Activated naive CD4-positive, alpha-beta T cell treated with anti-CD3 and anti-CD28 coated beads, Interleukin-2, amount 50 U/mL, for 24 hours (primary cell): ENCODE measurements around the gene PRKAR1B.

Experiments used
- H3K27ac Mint-ChIP-seq: one replicate; pipeline ENCODE4 v1.8.0; 2021; ENCODE audit warnings: mild to moderate bottlenecking, mixed read lengths
- H3K27me3 Mint-ChIP-seq: one replicate; pipeline ENCODE4 v1.8.0; 2021; ENCODE audit warnings: mixed read lengths
- H3K36me3 Mint-ChIP-seq: one replicate; pipeline ENCODE4 v1.8.0; 2021; ENCODE audit warnings: mixed read lengths
- H3K4me1 Mint-ChIP-seq: one replicate; pipeline ENCODE4 v1.8.0; 2021; ENCODE audit warnings: mixed read lengths
- H3K4me3 Mint-ChIP-seq: one replicate; pipeline ENCODE4 v1.8.0; 2021; ENCODE audit warnings: mild to moderate bottlenecking, mixed read lengths
- H3K9me3 Mint-ChIP-seq: one replicate; pipeline ENCODE4 v1.8.0; 2021; ENCODE audit warnings: mixed read lengths

PRKAR1B gene

DNA sequence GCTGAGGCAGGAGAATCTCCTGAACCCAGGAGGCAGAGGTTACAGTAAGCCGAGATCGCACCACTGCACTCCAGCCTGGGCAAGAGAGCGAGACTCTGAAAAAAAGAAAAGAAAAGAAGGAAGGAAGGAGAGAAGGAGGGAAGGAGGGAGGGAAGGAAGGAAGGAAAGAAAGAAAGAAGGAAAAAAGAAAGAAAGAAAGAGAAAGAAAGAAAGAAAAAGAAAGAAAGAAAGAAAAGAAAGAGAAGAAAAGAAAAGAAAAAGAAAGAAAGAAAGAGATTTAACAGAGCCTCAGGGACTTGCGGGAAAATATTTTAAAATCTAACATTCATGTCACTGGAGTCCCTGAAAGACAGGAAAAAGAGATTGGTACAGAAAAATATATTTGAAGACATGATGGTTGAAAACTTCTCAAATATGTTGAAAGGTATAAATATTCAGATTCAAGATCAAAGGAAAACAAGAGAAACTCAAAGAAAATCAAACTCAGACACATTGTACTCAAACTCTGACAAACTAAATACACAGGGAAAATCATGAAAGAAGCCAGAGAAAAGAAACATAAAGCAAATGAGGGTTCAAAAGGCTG lies 25.9 kb downstream of the PRKAR1B start:
- H3K36me3 Mint-ChIP-seq, result peaks cover 16% of the 10 kb centered on the region
- no peaks in the 10 kb centered on the region for H3K27me3 Mint-ChIP-seq
- H3K4me1 Mint-ChIP-seq, result peaks cover 17% of the 10 kb centered on the region
- H3K4me3 Mint-ChIP-seq, result no peak overlapping the region
- no peaks in the 10 kb centered on the region for H3K9me3 Mint-ChIP-seq
- H3K27ac Mint-ChIP-seq, result peak overlapping the region; percentile 56

GRCh38 chr7:699476-700170 lies 27.5 kb downstream of the PRKAR1B start:
- Mint-ChIP-seq H3K36me3 (peaks cover 16% of the 10 kb centered on the region), H3K9me3 (no peaks in the 10 kb centered on the region), H3K4me1 (peaks cover 17% of the 10 kb centered on the region), H3K27ac (peak overlapping the region; percentile 72), H3K27me3 (no peaks in the 10 kb centered on the region), H3K4me3 (no peak overlapping the region)

GRCh38 chr7:698515-699475 lies 28.3 kb downstream of the PRKAR1B start:
- Mint-ChIP-seq H3K27ac (no peak overlapping the region), H3K4me3 (no peak overlapping the region), H3K36me3 (peaks cover 12% of the 10 kb centered on the region), H3K27me3 (no peaks in the 10 kb centered on the region), H3K9me3 (no peaks in the 10 kb centered on the region), H3K4me1 (peaks cover 13% of the 10 kb centered on the region)

DNA sequence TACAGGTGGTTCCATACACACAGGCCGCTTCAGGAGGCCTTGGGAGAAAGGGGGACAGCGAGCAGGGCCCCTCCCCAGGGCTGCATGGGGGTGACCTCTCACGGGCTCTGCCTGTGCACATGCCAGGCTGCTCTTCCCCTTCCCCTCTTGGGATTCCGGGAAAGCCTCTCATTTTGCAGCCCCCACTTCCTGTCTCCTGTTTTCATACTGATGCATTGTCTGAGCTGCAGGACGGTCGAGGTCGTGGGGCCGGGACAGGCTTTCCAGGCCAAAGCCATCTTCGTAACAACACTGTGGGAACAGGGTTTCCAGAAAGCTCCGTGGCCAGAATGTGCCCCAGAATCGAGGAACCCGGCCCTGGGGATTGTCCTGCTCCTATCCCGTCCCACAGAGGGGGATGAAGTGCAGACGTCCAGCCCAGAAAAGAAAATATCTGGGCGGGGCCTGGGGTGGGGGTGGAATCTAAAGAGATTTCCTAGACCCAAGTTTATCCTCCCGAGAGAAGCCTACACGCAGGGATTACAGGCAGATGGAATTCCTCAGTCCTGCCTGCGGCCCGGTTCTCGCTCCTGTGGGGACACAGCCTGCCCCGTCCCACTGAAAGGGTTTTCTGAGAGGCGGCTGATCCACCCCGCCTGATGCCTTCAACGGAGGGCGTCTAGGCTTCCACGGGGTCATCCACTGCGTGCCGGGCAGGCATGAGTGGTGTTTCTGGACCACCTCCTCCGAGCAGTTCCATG lies 30.1 kb downstream of the PRKAR1B start:
- Mint-ChIP-seq H3K27ac (no peak overlapping the region), H3K4me1 (peaks cover 8% of the 10 kb centered on the region), H3K36me3 (peaks cover 8% of the 10 kb centered on the region), H3K27me3 (no peaks in the 10 kb centered on the region), H3K9me3 (no peaks in the 10 kb centered on the region), H3K4me3 (no peak overlapping the region)

DNA sequence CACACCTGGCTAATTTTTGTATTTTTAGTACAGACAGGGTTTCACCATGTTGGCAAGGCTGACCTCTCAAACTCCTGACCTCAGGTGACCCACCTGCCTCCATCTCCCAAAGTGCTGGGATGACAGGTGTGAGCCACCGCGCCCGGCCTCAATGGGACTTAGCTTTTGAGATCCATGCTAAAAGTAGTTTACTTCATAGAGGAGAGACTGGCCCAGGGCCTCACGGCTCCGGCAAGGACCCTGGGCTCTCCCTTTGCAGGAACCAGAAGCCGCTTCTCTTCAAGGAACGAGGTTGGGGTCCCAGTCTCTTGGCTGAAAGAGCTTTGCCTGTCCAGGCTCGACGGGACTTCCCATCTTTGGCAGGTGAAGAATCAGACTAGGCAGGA lies 30.7 kb downstream of the PRKAR1B start:
- Mint-ChIP-seq H3K9me3 (no peaks in the 10 kb centered on the region), H3K4me1 (peaks cover 3% of the 10 kb centered on the region), H3K4me3 (no peak overlapping the region), H3K27me3 (no peaks in the 10 kb centered on the region), H3K36me3 (peaks cover 9% of the 10 kb centered on the region), H3K27ac (no peak overlapping the region)

DNA sequence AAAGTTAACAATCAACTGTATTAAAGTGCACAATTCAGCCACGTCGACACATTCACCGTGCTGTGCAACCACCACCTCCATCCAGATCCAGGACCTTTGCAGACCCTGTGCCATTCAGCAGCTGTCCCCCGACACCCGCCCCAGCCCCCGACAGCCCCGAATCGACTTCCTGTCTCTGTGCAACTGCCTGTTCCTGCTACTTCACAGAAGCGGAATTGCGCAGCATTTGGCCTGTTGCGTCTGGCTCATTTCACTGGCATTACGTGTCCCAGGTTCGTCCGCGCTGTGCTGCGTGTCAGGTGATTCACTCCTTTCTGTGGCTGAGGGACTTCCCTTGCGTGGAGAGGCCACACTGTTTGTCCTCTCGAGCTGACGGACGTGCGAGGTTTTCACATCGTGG lies 33.8 kb downstream of the PRKAR1B start:
- no peaks in the 10 kb centered on the region for H3K27me3 Mint-ChIP-seq
- H3K27ac Mint-ChIP-seq, result no peak overlapping the region
- no peak overlapping the region for H3K4me3 Mint-ChIP-seq
- H3K4me1 Mint-ChIP-seq, result no peaks in the 10 kb centered on the region
- no peaks in the 10 kb centered on the region for H3K9me3 Mint-ChIP-seq
- H3K36me3 Mint-ChIP-seq, result peaks cover 15% of the 10 kb centered on the region

GRCh38 chr7:691361-692045 lies 35.6 kb downstream of the PRKAR1B start:
- Mint-ChIP-seq H3K4me1 (no peaks in the 10 kb centered on the region), H3K4me3 (no peak overlapping the region), H3K9me3 (peaks cover 7% of the 10 kb centered on the region), H3K36me3 (peaks cover 25% of the 10 kb centered on the region), H3K27me3 (no peaks in the 10 kb centered on the region), H3K27ac (no peak overlapping the region)

DNA sequence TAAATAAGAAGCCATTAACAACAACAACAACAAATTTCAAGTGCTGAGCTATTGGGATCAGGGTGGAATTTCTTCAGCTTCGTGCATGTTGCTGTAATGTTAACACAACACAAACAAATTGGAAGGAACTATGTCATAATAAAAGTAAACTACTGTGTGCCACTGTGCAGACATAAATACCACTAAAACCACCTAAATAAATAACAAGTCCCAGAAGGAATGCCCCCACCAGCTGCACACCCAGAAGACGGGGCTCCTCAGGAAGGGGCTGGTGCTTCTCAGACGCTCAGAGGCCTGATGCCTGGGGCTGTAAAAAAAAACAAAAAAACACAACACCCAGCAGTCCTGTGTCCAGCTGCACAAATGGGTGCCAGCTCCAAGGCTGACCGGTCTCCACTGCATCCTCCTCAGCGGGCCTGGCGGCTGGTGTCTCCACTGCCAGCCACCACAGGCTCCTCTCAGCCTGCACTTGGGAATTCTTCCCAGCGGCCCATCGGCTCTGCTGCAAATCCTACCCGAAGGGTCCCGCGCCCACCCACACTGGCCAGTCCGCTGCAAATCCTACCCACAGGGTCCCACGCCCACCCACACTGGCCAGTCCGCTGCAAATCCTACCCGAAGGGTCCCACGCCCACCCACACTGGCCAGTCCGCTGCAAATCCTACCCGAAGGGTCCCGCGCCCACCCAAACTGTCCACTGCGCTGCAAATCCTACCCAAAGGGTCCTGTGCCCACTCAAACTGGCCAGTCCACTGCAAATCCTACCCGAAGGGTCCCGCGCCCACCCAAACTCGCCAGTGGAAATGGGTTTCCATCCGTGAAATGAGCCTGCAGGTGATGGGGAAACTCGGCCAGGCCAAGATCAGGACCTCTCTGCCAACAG lies 36.4 kb downstream of the PRKAR1B start:
- Mint-ChIP-seq H3K36me3 (peaks cover 29% of the 10 kb centered on the region), H3K4me3 (no peak overlapping the region), H3K27ac (no peak overlapping the region), H3K27me3 (no peaks in the 10 kb centered on the region), H3K9me3 (peaks cover 7% of the 10 kb centered on the region), H3K4me1 (no peaks in the 10 kb centered on the region)

GRCh38 chr7:685540-685939 lies 41.5 kb downstream of the PRKAR1B start:
- Mint-ChIP-seq H3K36me3 (peaks cover 34% of the 10 kb centered on the region), H3K27me3 (no peaks in the 10 kb centered on the region), H3K27ac (no peak overlapping the region), H3K9me3 (peaks cover 7% of the 10 kb centered on the region), H3K4me1 (no peaks in the 10 kb centered on the region), H3K4me3 (no peak overlapping the region)

GRCh38 chr7:684416-684815 lies 42.7 kb downstream of the PRKAR1B start:
- Mint-ChIP-seq H3K27ac (no peak overlapping the region), H3K36me3 (peaks cover 31% of the 10 kb centered on the region), H3K9me3 (peaks cover 7% of the 10 kb centered on the region), H3K27me3 (no peaks in the 10 kb centered on the region), H3K4me3 (no peak overlapping the region), H3K4me1 (no peaks in the 10 kb centered on the region)

DNA sequence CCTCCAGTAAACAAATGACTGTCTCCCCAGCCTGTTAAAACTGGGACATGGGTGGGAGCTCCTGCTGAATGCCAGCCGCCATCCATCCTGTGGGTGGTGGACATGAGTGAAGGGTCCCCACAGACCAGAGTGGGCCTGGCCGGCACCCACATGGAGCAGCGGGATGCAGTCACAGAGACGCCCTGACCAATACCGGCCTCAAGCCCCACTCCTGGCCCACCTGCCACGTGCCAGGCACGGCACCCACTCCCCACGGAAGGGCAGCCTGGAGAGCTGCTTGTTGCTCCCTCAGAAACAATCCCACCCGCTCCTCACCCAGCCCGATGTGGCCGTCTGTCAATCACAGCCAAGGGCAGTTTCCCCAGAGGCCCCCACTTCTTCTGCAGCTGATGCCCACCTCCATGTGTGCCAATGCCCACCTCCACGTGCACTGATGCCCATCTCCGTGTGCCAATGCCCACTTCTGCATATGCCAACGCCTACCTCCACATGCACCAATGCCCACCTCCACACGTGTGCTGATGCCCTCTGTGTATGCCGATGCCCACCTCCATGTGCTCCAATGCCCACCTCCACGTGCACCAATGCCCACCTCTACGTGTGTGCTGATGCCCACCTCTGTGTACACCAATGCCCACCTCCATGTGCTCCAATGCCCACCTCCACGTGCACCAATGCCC lies 43.4 kb downstream of the PRKAR1B start:
- H3K4me3 Mint-ChIP-seq, result no peak overlapping the region
- no peaks in the 10 kb centered on the region for H3K27me3 Mint-ChIP-seq
- H3K27ac Mint-ChIP-seq, result no peak overlapping the region
- peaks cover 33% of the 10 kb centered on the region for H3K36me3 Mint-ChIP-seq
- peaks cover 7% of the 10 kb centered on the region for H3K9me3 Mint-ChIP-seq
- no peaks in the 10 kb centered on the region for H3K4me1 Mint-ChIP-seq

DNA sequence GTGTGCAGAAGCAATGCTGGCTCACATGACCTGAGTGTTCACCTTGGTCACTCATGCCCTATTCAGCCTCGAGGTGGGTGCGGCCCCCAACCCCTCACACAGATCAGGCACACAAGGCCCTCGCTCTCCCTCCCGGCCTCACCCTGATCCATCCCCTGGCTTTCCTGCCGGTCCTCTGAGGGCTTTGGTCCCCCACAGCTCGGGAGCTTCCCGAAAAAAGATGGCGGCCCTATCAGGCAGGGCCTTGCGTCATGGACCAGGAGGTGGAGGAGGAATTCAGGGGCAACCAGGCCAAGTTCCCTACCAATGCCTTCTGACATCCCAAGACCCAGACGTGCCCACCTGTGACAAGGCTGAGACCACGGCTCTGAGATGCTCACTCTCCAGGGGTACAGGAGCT lies 44.3 kb downstream of the PRKAR1B start:
- Mint-ChIP-seq H3K4me1 (no peaks in the 10 kb centered on the region), H3K36me3 (peaks cover 35% of the 10 kb centered on the region), H3K27me3 (no peaks in the 10 kb centered on the region), H3K4me3 (no peak overlapping the region), H3K9me3 (peaks cover 7% of the 10 kb centered on the region), H3K27ac (no peak overlapping the region)

DNA sequence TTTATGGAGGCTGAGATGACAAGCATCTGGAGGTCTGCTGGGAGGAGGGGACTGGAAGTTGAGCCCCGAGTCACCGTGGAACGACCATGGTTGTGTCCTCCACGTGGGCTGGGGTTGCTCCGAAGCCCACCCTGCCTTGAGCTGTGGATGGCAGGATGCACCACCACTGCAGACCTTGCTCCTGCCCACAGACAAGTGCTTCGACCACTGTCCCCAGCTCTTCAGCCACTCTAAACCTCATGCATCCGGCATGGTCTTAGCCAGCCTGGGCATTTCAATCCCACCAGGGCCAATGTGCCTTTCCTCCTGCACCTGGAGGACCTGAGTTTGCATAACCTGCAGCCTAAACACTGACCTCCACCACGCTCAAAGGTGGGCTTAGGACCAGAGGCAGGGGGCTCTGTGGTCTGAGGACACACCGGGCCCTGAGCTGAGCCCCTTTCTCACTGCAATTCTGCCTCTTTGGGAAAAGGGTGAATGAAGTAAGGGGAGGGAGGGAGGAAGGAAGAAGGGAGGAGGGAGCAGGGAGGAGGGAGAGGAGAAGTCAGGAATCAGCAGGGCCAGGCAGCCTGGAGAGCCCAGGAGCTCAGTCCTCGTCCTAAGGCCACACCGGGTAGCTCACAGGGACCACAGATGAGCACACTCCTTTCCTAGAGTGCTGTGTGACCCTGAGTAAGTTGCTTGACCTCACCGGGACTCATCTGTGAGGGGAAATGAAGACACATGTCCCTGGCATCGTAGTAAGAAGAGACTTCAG lies 45.4 kb downstream of the PRKAR1B start:
- Mint-ChIP-seq H3K36me3 (peaks cover 32% of the 10 kb centered on the region), H3K4me1 (no peaks in the 10 kb centered on the region), H3K4me3 (no peak overlapping the region), H3K27ac (no peak overlapping the region), H3K27me3 (no peaks in the 10 kb centered on the region), H3K9me3 (no peaks in the 10 kb centered on the region)
